22Rv1 (cell line): ENCODE results near the gene SMC4.

ENCODE experiments used
- ZFX ChIP-seq: fragments of 450-650 bp; IDR thresholded peaks from 2 replicates; pipeline ENCODE4 v1.6.1; 2017; ENCODE audit warnings: antibody characterized with exemption, borderline replicate concordance
- TF ChIP-seq, protein P1 (sequence below): fragments of 450-650 bp; IDR thresholded peaks from 2 replicates; pipeline ENCODE4 v1.5.1; 2017; ENCODE audit warnings: mild to moderate bottlenecking

- TF ChIP-seq, protein P1, sequence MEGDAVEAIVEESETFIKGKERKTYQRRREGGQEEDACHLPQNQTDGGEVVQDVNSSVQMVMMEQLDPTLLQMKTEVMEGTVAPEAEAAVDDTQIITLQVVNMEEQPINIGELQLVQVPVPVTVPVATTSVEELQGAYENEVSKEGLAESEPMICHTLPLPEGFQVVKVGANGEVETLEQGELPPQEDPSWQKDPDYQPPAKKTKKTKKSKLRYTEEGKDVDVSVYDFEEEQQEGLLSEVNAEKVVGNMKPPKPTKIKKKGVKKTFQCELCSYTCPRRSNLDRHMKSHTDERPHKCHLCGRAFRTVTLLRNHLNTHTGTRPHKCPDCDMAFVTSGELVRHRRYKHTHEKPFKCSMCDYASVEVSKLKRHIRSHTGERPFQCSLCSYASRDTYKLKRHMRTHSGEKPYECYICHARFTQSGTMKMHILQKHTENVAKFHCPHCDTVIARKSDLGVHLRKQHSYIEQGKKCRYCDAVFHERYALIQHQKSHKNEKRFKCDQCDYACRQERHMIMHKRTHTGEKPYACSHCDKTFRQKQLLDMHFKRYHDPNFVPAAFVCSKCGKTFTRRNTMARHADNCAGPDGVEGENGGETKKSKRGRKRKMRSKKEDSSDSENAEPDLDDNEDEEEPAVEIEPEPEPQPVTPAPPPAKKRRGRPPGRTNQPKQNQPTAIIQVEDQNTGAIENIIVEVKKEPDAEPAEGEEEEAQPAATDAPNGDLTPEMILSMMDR, result no peak
- TF ChIP-seq ZFX, result no peak
These were observed 46.4 kb downstream of the SMC4 start for GRCh38 chr3:160445854-160446253.
